Ishikawa (cell line): Measurements from ENCODE around the gene MRPS10.

ENCODE experiments used
- CEBPB ChIP-seq: IDR thresholded peaks from 2 replicates; pipeline ENCODE4 v1.6.1; 2012
- EGR1 ChIP-seq: IDR thresholded peaks from 2 replicates; pipeline ENCODE4 v1.6.1; 2012
- EP300 ChIP-seq: IDR thresholded peaks from 2 replicates; pipeline ENCODE4 v1.6.1; 2012; ENCODE audit warnings: borderline replicate concordance
- MAX ChIP-seq: IDR thresholded peaks from 2 replicates; pipeline ENCODE4 v1.6.1; 2012
- NFIC ChIP-seq: IDR thresholded peaks from 2 replicates; pipeline ENCODE4 v1.6.1; 2012
- RAD21 ChIP-seq: IDR thresholded peaks from 2 replicates; pipeline ENCODE4 v1.6.1; 2012; ENCODE audit warnings: low read depth
- REST ChIP-seq: IDR thresholded peaks from 2 replicates; pipeline ENCODE4 v1.6.1; 2012; ENCODE audit warnings: low read depth, mild to moderate bottlenecking
- TAF1 ChIP-seq: IDR thresholded peaks from 2 replicates; pipeline ENCODE4 v1.6.1; 2012; ENCODE audit warnings: low read depth, mild to moderate bottlenecking
- TEAD4 ChIP-seq: IDR thresholded peaks from 2 replicates; pipeline ENCODE4 v1.6.1; 2012
- YY1 ChIP-seq: IDR thresholded peaks from 2 replicates; pipeline ENCODE4 v1.6.1; 2012; ENCODE audit warnings: low read depth
- ZBTB7A ChIP-seq: IDR thresholded peaks from 2 replicates; pipeline ENCODE4 v1.6.1; 2012; ENCODE audit warnings: low read depth
- TF ChIP-seq, protein P1 (sequence below): IDR thresholded peaks from 2 replicates; pipeline ENCODE4 v1.6.1; 2012

DNA sequence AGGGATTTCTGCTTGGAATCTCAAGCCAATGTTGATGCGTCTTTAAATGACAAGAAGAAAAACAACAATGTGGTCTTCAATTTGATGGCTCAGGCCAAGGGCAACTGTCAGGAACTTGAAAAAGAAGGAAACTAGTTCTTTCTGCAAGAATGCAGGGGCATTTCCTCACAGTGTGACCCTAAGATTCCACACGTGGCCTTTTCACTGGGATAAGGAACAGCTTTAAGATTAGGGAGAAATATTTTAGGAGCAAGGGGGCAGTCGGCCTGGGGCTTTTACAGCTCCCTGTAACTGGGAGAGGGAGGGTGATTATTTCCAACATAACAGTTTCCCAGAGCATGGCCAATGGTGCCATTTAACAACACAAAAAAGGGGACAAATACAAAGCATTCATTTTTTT lies 39.4 kb upstream of the MRPS10 start:
- TF ChIP-seq TEAD4 (no peak), MAX (no peak), EGR1 (no peak), TAF1 (no peak), RAD21 (no peak), REST (no peak), NFIC (no peak), YY1 (no peak), EP300 (no peak), CEBPB (no peak), ZBTB7A (no peak)
- TF ChIP-seq, protein P1, sequence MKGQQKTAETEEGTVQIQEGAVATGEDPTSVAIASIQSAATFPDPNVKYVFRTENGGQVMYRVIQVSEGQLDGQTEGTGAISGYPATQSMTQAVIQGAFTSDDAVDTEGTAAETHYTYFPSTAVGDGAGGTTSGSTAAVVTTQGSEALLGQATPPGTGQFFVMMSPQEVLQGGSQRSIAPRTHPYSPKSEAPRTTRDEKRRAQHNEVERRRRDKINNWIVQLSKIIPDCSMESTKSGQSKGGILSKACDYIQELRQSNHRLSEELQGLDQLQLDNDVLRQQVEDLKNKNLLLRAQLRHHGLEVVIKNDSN = no peak
